Ovary (tissue), 9 donors: ENCODE measurements around the gene EIF3A. TPM values are rescaled to one million over a fixed set of nuclear protein-coding genes. Genes with fewer than 3 reads are reported as not detected.

Source experiments
- DNase-seq, 5 donors: peaks; one replicate each; pipeline ENCODE4 v3.0.0-alpha.2; 2019 to 2020
- H3K27ac ChIP-seq, 2 donors: fragments of 200-600 bp; one replicate each; pipeline versions ENCODE4 v1.5.1 to v1.8.0; 2019 to 2022
- H3K27me3 ChIP-seq: fragments of 200-600 bp; one replicate; pipeline ENCODE4 v1.8.0; 2022
- H3K36me3 ChIP-seq: fragments of 200-600 bp; sonication (generic); one replicate; pipeline ENCODE4 v1.5.1; 2019
- H3K4me1 ChIP-seq: one replicate; pipeline ENCODE4 v1.8.1; 2013; ENCODE audit warnings: mild to moderate bottlenecking, moderate library complexity; ENCODE audit not compliant: insufficient read depth
- H3K4me3 ChIP-seq: fragments of 200-600 bp; sonication (generic); one replicate; pipeline ENCODE4 v1.5.1; 2017
- H3K9me3 ChIP-seq, 2 donors: fragments of 200-600 bp in 1 of 2; sonication (generic) in 1 of 2; one replicate each; pipeline versions ENCODE4 v1.5.1 to v1.8.1; 2013 to 2019; ENCODE audit warnings: mild to moderate bottlenecking in 1 of 2, moderate library complexity in 1 of 2
- CTCF ChIP-seq, 3 donors: fragments of 450-650 bp in 2 of 3; fragments of 200-600 bp in 1 of 3; IDR thresholded peaks; one replicate each; pipeline versions ENCODE4 v1.5.1 to v1.8.0; 2016 to 2022; ENCODE audit warnings: antibody characterized with exemption in 3 of 3, mild to moderate bottlenecking in 1 of 3
- EP300 ChIP-seq: sonication (generic); formaldehyde crosslinking; IDR thresholded peaks from one replicate; pipeline ENCODE4 v1.6.1; 2017; ENCODE audit warnings: antibody characterized with exemption
- POLR2A ChIP-seq: fragments of 450-650 bp; IDR thresholded peaks from one replicate; pipeline ENCODE4 v1.6.1; 2017; ENCODE audit warnings: antibody characterized with exemption, mild to moderate bottlenecking, moderate library complexity
- WGBS, 3 donors: extraction: QIAGEN DNeasy Blood & Tissue Kit in 1 of 3; methylation state at CpG; one replicate each; pipeline versions ENCODE4 v1.1.5 to v1.1.7; 2013 to 2017; 5-methylcytosine and 5-hydroxymethylcytosine counted together
- intact Hi-C, 4 donors: fragments of 100-400 bp; cut with DNase I; formaldehyde crosslinking; loops; one replicate each; pipeline versions ENCODE4 v1.11.0 to v1.15.1; 2022 to 2023
- polyA plus RNA-seq, 2 donors: library from polyadenylated mRNA; stranded (reverse); fragments of 200-250 nt in 1 of 2; fragments of 350-450 nt in 1 of 2; fragmentation: Illumina TruSeq in 1 of 2; extraction: RNeasy Lipid Tissue Mini Kit (QIAGEN cat#74804) in 1 of 2; gene quantifications; one replicate each; pipeline ENCODE4 v1.2.3, GENCODE V29; 2013 to 2014
- total RNA-seq, 7 donors: library from RNA; depleted of rRNA in 2 of 7; stranded (reverse); fragments of >200 nt in 2 of 7; fragmentation: NEBNext Ultra II Directional in 3 of 7; extraction: Animal tissue kit (Norgen Biotek cat#: 25700) in 3 of 7; gene quantifications; one replicate each; pipeline versions ENCODE4 v1.1.0 to v1.2.4, GENCODE V29; 2016 to 2023
- donor health status: DM: no; HTN: no; CAD: no; lungs with moderate emphysema.
- donor health status: DM: no; HTN: no; CAD: no.
- donor health status: Bipolar disorder and iron deficiency.
- donor health status: DM: yes; HTN: yes; CAD: no.
- donor health status: DM: no; HTN: no; CAD: no.
- donor health status: DM: yes; HTN: yes; CAD: no.

EIF3A gene
- total and polyA plus RNA-seq, 9 donors: 53.9 to 113 (median 88.1) TPM

- TF ChIP-seq POLR2A: no peak
- no peak for TF ChIP-seq CTCF (IDR thresholded peaks at IDR 0.05)
- TF ChIP-seq EP300: no peak
- Histone ChIP-seq H3K27ac (no peak overlapping the region), H3K36me3 (no peaks in the 10 kb centered on the region), H3K27me3 (no peaks in the 10 kb centered on the region), H3K9me3 (no peaks in the 10 kb centered on the region), H3K4me1 (no peaks in the 10 kb centered on the region), H3K4me3 (no peak overlapping the region)
- intact Hi-C loops: no loop called here
- no peak for DNase-seq
- WGBS, 3 donors: 23 to 35% (median 31%) methylated on average over 9 of the region's 9 CpGs
These were observed 74.0 kb downstream of the EIF3A start for GRCh38 chr10:119006451-119007210.

- Histone ChIP-seq H3K4me3 (no peak overlapping the region), H3K4me1 (no peaks in the 10 kb centered on the region), H3K36me3 (no peaks in the 10 kb centered on the region), H3K27me3 (no peaks in the 10 kb centered on the region), H3K27ac (no peak overlapping the region), H3K9me3 (no peaks in the 10 kb centered on the region)
- WGBS, 3 donors: 78 to 84% (median 83%) methylated on average over 9 of the region's 9 CpGs
- TF ChIP-seq EP300: no peak
- TF ChIP-seq CTCF (IDR thresholded peaks at IDR 0.05): no peak
- no peak for TF ChIP-seq POLR2A
- DNase-seq: no peak
- intact Hi-C loops: no loop called here
These were observed 75.1 kb downstream of the EIF3A start for GRCh38 chr10:119005362-119006043.

GRCh38 chr10:119003572-119004289, 76.9 kb downstream of the EIF3A start:
- Histone ChIP-seq H3K4me1 (no peaks in the 10 kb centered on the region), H3K9me3 (no peaks in the 10 kb centered on the region), H3K27me3 (no peaks in the 10 kb centered on the region), H3K27ac (no peak overlapping the region), H3K4me3 (no peak overlapping the region), H3K36me3 (no peaks in the 10 kb centered on the region)
- TF ChIP-seq POLR2A (no peak), CTCF (IDR thresholded peaks at IDR 0.05) (no peak), EP300 (no peak)
- intact Hi-C loops: no loop called here
- 57 to 71% (median 70%) methylated on average over 7 of the region's 7 CpGs for WGBS, 3 donors
- no peak for DNase-seq

GRCh38 chr10:119001717-119002500, 78.7 kb downstream of the EIF3A start:
- no peak overlapping the region for H3K4me3 ChIP-seq
- H3K9me3 ChIP-seq: no peaks in the 10 kb centered on the region
- H3K27me3 ChIP-seq: no peaks in the 10 kb centered on the region
- intact Hi-C loops: no loop called here
- H3K4me1 ChIP-seq: no peaks in the 10 kb centered on the region
- no peaks in the 10 kb centered on the region for H3K36me3 ChIP-seq
- TF ChIP-seq CTCF (IDR thresholded peaks at IDR 0.05): no peak
- TF ChIP-seq POLR2A: no peak
- TF ChIP-seq EP300: no peak
- DNase-seq: no peak
- no peak overlapping the region for H3K27ac ChIP-seq
- 82 to 89% (median 88%) methylated on average over 10 of the region's 10 CpGs for WGBS, 3 donors
